HEK293 (cell line): ENCODE measurements around the gene NOLC1.

Experiments used
- AEBP2 ChIP-seq: fragments of 450-650 bp; formaldehyde crosslinking; IDR thresholded peaks from 2 replicates; pipeline ENCODE4 v1.5.1; 2016; ENCODE audit warnings: missing biosample characterization, missing genetic modification characterization, borderline replicate concordance
- KLF9 ChIP-seq: fragments of 450-650 bp; formaldehyde crosslinking; IDR thresholded peaks from 2 replicates; pipeline ENCODE4 v1.5.1; 2016; ENCODE audit warnings: missing biosample characterization, missing genetic modification characterization, low read depth
- MYNN ChIP-seq: fragments of 450-650 bp; formaldehyde crosslinking; IDR thresholded peaks from 2 replicates; pipeline ENCODE4 v1.5.1; 2016; ENCODE audit warnings: missing biosample characterization, missing genetic modification characterization, borderline replicate concordance
- PATZ1 ChIP-seq: fragments of 450-650 bp; formaldehyde crosslinking; IDR thresholded peaks from 2 replicates; pipeline ENCODE4 v1.5.1; 2016; ENCODE audit warnings: missing biosample characterization, missing genetic modification characterization
- PRDM6 ChIP-seq: fragments of 450-650 bp; formaldehyde crosslinking; IDR thresholded peaks from 2 replicates; pipeline ENCODE4 v1.5.1; 2017; ENCODE audit warnings: missing biosample characterization, missing genetic modification characterization
- SCRT1 ChIP-seq: fragments of 450-650 bp; formaldehyde crosslinking; IDR thresholded peaks from 2 replicates; pipeline ENCODE4 v1.5.1; 2016; ENCODE audit warnings: missing biosample characterization, missing genetic modification characterization, borderline replicate concordance
- ZNF174 ChIP-seq: fragments of 450-650 bp; formaldehyde crosslinking; IDR thresholded peaks from 2 replicates; pipeline ENCODE4 v1.5.0; 2017; ENCODE audit warnings: missing biosample characterization, mild to moderate bottlenecking, missing genetic modification characterization
- ZNF223 ChIP-seq: fragments of 450-650 bp; formaldehyde crosslinking; IDR thresholded peaks from 2 replicates; pipeline ENCODE4 v1.5.1; 2016; ENCODE audit warnings: missing biosample characterization, missing genetic modification characterization
- ZNF292 ChIP-seq: fragments of 450-650 bp; formaldehyde crosslinking; IDR thresholded peaks from 2 replicates; pipeline ENCODE4 v1.5.1; 2016; ENCODE audit warnings: low read depth, missing biosample characterization, missing genetic modification characterization, borderline replicate concordance
- ZNF302 ChIP-seq: fragments of 450-650 bp; formaldehyde crosslinking; IDR thresholded peaks from 2 replicates; pipeline ENCODE4 v1.5.1; 2016; ENCODE audit warnings: missing biosample characterization, missing genetic modification characterization, low read depth
- ZNF404 ChIP-seq: fragments of 450-650 bp; formaldehyde crosslinking; IDR thresholded peaks from 2 replicates; pipeline ENCODE4 v1.5.1; 2017; ENCODE audit warnings: missing biosample characterization, missing genetic modification characterization
- ZNF423 ChIP-seq: fragments of 450-650 bp; formaldehyde crosslinking; IDR thresholded peaks from 2 replicates; pipeline ENCODE4 v1.5.1; 2016; ENCODE audit warnings: missing biosample characterization, missing genetic modification characterization
- ZNF426 ChIP-seq: fragments of 450-650 bp; formaldehyde crosslinking; IDR thresholded peaks from 2 replicates; pipeline ENCODE4 v1.5.1; 2017; ENCODE audit warnings: missing biosample characterization, missing genetic modification characterization, mild to moderate bottlenecking, inconsistent platforms, moderate library complexity
- ZNF513 ChIP-seq: fragments of 450-650 bp; IDR thresholded peaks from 2 replicates; pipeline ENCODE4 v1.5.1; 2018; ENCODE audit warnings: missing biosample characterization, missing genetic modification characterization
- ZNF561 ChIP-seq: fragments of 450-650 bp; IDR thresholded peaks from 2 replicates; pipeline ENCODE4 v1.5.1; 2018; ENCODE audit warnings: missing biosample characterization, missing genetic modification characterization, borderline replicate concordance
- ZNF596 ChIP-seq: fragments of 450-650 bp; IDR thresholded peaks from 2 replicates; pipeline ENCODE4 v1.5.0; 2018; ENCODE audit warnings: missing biosample characterization, mild to moderate bottlenecking, missing genetic modification characterization, moderate library complexity
- ZNF639 ChIP-seq: fragments of 450-650 bp; formaldehyde crosslinking; IDR thresholded peaks from 2 replicates; pipeline ENCODE4 v1.5.1; 2016; ENCODE audit warnings: missing biosample characterization, missing genetic modification characterization
- ZNF645 ChIP-seq: fragments of 450-650 bp; formaldehyde crosslinking; IDR thresholded peaks from 2 replicates; pipeline ENCODE4; 2016; ENCODE audit warnings: missing biosample characterization, missing genetic modification characterization
- ZNF843 ChIP-seq: fragments of 450-650 bp; formaldehyde crosslinking; IDR thresholded peaks from 2 replicates; pipeline ENCODE4 v1.5.1; 2016; ENCODE audit warnings: missing biosample characterization, missing genetic modification characterization
- TF ChIP-seq, protein P1 (sequence below): fragments of 450-650 bp; formaldehyde crosslinking; IDR thresholded peaks from 2 replicates; pipeline ENCODE4 v1.5.1; 2017; ENCODE audit warnings: missing biosample characterization, missing genetic modification characterization
- TF ChIP-seq, protein P2 (sequence below): fragments of 450-650 bp; formaldehyde crosslinking; IDR thresholded peaks from 2 replicates; pipeline ENCODE4 v1.5.1; 2016; ENCODE audit warnings: missing biosample characterization, missing genetic modification characterization
- TF ChIP-seq, protein P3 (sequence below): fragments of 450-650 bp; formaldehyde crosslinking; IDR thresholded peaks from 2 replicates; pipeline ENCODE4 v1.5.1; 2016; ENCODE audit warnings: missing biosample characterization, missing genetic modification characterization, low read depth

NOLC1 gene

GRCh38 chr10:102120142-102120990, 31.8 kb upstream of the NOLC1 start, which contains the start of gene LDB1 (continued):
- TF ChIP-seq, protein P1, sequence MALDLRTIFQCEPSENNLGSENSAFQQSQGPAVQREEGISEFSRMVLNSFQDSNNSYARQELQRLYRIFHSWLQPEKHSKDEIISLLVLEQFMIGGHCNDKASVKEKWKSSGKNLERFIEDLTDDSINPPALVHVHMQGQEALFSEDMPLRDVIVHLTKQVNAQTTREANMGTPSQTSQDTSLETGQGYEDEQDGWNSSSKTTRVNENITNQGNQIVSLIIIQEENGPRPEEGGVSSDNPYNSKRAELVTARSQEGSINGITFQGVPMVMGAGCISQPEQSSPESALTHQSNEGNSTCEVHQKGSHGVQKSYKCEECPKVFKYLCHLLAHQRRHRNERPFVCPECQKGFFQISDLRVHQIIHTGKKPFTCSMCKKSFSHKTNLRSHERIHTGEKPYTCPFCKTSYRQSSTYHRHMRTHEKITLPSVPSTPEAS: peak; percentile 34; the same call in 1 of the 2 replicates
- TF ChIP-seq ZNF302 (tag by site-specific recombination): no peak
- TF ChIP-seq ZNF223 (tag by site-specific recombination): no peak
- no peak for TF ChIP-seq ZNF292
- TF ChIP-seq ZNF843 (tag by site-specific recombination): peak; percentile 50; the same call in 1 of the 2 replicates
- TF ChIP-seq KLF9 (tag by site-specific recombination): peak; percentile 43; the same call in 1 of the 2 replicates
- TF ChIP-seq ZNF423 (tag by site-specific recombination): peak; percentile 90
- TF ChIP-seq, protein P2, sequence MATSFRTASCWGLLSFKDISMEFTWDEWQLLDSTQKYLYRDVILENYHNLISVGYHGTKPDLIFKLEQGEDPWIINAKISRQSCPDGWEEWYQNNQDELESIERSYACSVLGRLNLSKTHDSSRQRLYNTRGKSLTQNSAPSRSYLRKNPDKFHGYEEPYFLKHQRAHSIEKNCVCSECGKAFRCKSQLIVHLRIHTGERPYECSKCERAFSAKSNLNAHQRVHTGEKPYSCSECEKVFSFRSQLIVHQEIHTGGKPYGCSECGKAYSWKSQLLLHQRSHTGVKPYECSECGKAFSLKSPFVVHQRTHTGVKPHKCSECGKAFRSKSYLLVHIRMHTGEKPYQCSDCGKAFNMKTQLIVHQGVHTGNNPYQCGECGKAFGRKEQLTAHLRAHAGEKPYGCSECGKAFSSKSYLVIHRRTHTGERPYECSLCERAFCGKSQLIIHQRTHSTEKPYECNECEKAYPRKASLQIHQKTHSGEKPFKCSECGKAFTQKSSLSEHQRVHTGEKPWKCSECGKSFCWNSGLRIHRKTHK (tag by site-specific recombination): no peak
- no peak for TF ChIP-seq MYNN
- no peak for TF ChIP-seq ZNF639 (tag by site-specific recombination)
- TF ChIP-seq ZNF174 (tag by site-specific recombination): no peak
- TF ChIP-seq, protein P3, sequence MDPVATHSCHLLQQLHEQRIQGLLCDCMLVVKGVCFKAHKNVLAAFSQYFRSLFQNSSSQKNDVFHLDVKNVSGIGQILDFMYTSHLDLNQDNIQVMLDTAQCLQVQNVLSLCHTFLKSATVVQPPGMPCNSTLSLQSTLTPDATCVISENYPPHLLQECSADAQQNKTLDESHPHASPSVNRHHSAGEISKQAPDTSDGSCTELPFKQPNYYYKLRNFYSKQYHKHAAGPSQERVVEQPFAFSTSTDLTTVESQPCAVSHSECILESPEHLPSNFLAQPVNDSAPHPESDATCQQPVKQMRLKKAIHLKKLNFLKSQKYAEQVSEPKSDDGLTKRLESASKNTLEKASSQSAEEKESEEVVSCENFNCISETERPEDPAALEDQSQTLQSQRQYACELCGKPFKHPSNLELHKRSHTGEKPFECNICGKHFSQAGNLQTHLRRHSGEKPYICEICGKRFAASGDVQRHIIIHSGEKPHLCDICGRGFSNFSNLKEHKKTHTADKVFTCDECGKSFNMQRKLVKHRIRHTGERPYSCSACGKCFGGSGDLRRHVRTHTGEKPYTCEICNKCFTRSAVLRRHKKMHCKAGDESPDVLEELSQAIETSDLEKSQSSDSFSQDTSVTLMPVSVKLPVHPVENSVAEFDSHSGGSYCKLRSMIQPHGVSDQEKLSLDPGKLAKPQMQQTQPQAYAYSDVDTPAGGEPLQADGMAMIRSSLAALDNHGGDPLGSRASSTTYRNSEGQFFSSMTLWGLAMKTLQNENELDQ: no peak
- no peak for TF ChIP-seq ZNF645 (tag by site-specific recombination)
- TF ChIP-seq AEBP2 (tag by site-specific recombination): no peak
- no peak for TF ChIP-seq PRDM6
- 0 out of 2 replicates have a peak, but pooled peaks have one; percentile 22 for TF ChIP-seq ZNF596 (tag by site-specific recombination)
- TF ChIP-seq ZNF426 (tag by site-specific recombination): no peak
- TF ChIP-seq ZNF404 (tag by site-specific recombination): no peak
- no peak for TF ChIP-seq ZNF513 (tag by site-specific recombination)
- peak; percentile 73; the same call in 1 of the 2 replicates for TF ChIP-seq ZNF561 (tag by site-specific recombination)
- TF ChIP-seq PATZ1: peak; percentile 87
- TF ChIP-seq SCRT1 (tag by site-specific recombination): no peak
